DMS79 treated with DMSO at 0.1 percent for 48 hours (cell line): ENCODE data around the gene RAB11FIP3.
"Not testable (repeated sequence)": the region's sequence is repeated elsewhere in the genome, so short reads cannot be mapped to it uniquely, and the experiment has no call there.

ENCODE experiments used
- DNase-seq: peaks from one replicate; lab custom pipeline; 2025; lab: John Stamatoyannopoulos, UW

Gene RAB11FIP3

DNA sequence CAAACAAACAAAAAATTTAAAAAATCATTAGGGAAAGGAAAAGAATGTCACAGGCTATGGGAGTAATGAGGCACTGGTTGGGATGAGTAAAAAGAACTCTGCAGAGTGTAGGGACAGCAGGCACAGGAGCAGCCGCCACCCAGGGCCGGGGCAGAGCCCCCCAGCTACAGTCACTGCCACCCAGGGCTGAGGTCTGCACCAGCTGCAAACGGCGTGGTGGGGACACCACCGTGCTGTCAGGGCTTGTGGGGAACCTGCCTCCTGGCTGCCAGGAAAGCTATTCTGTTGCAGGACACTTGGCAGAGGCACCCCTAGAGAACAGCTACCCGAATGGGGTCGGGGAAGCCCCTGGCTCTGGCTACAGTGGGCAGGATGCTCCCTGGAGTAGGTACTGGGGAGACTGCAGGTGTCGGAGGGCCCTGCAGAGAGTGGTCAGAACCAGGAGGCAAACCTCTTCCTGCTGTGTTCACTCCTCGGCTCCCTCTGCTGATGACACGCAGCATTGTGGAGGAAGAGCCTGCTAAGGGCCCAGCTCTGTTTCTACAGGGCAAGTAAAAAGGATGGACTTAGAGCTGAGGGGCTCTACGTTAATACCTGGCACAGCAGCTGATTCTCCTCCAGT lies 69.8 kb downstream of the RAB11FIP3 start:
- DNase-seq = no peak

DNA sequence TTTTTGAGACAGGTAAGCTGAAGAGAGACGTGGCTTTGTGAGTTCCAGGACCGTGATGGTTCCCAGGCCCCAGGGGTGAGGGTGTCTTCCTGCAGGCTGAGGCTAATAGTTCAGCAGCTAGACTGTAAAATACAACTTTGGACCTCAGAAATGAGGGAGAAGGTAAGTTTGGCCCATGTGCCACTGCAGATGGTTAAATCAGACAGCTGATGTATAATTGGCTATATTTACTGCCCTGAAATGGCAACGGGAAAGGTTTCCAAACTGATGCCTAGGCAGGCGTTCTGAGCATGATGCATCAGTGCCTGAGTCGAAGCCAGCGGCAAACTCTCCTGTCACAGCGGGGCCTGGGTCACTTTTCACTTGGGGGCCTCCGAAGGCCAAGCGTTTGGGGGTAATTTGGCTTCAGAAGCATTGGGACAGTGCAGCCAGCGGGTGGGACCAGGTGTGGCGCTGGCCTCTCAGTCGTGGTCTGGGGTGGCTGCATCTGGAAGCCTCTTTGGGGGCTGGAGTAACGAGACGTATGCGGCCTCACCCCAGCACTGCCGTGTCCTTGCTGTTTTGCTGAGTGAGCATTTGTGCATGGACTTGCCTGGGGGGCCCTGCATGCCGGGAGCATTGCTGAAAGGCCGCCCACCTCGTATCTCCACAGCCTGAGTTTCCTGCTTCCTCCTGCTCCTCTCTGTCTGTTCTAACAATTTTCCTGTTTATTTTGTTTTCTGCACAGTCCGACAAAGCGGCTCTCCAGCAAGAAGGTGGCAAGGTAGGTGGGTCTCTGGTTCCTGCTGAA lies 70.8 kb downstream of the RAB11FIP3 start:
- no peak for DNase-seq

DNA sequence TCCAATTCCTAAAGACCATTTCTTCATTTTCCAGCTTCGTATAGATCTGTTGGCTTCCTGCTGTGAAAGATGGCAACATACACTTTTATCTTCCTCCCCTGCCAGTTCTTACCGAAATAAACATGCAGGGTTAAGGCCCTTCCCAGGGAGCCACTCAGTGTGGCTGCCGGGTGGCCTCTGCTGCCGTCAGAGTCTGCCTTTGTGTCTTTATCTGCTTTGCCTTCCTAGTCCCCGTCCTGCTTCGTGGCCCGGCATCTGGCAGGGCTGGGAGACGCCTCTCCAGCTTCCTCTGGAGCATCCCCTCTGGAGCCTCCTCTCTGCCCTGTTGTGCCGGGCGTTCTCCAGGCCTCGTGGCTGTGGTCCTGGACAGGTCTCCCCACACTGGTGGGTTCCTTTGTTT lies 71.8 kb downstream of the RAB11FIP3 start:
- no peak for DNase-seq

DNA sequence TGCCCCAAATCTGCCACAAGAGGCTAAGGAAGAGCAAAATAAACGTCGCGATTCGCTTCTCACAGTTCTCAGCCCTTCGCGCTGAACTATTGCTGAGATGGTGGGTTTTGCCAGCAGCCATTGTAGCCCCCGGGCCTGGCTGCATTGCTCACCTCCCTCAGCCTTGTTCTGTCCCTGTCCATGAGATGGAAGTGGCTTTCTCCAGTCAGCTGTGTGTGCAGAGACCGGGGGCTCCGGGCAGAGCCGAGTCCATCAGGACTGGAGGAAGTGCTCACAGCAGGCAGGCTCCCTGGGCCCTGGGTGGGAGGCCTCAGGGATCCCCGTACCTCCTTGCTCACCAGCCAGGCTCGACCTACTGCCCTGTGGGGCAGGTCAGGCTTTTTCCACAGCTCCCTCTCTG lies 74.5 kb downstream of the RAB11FIP3 start:
- DNase-seq = no peak

DNA sequence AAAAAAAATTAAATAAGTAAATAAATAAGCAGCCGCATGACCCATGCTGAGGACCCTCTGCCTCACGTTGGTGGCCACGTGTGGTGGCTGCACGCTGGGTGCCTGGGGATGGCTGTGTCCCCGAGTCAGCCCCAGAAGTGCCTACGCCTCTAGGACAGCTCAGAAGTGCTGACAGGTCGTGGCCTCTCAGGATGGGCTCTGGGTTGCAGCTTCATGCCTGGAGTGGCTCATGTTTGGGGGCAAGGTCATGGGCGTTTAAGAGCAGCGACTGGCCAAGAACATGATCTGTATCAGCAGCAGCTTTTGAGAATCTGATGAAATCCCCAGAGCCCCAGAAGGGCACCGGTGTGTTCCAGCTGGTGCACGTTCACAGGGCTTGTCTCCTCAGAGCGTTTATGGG lies 75.3 kb downstream of the RAB11FIP3 start:
- DNase-seq = no peak

DNA sequence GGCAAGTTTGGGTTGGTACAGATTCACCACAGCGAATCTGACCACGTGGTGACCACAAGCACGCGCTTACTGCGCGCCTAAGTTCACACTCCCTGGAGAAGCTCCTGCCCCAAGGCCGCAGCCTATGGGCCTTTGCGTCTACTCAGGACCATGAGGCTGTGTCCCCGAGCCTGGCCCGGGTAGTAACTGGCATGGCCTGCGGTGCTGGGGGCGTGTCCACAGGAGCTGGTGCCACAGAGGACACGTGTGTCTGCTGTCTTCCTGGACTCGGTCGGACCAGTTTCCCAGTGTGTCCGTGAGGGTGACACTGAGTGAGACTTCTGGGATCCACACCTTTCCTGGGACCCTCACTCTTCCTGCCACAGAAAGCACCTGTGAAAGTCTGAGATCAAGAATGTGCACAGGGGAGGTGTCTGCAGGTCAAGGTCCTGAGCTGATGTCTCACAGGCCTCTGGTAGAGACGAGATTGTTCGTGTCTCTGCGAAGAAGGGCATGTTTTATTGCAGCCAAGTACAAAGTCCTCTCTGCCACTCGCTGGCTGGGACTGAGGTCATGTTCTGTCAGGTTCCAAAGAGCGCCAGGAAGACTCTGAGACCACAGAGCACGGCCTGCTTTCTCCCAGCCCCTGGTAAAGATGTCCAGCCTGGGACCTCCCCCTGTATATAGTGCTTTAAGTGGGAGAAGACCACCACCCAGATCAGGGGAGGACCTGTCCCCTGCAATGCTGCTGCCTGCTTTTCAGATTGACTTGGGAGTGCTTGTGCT lies 76.9 kb downstream of the RAB11FIP3 start:
- no peak for DNase-seq

DNA sequence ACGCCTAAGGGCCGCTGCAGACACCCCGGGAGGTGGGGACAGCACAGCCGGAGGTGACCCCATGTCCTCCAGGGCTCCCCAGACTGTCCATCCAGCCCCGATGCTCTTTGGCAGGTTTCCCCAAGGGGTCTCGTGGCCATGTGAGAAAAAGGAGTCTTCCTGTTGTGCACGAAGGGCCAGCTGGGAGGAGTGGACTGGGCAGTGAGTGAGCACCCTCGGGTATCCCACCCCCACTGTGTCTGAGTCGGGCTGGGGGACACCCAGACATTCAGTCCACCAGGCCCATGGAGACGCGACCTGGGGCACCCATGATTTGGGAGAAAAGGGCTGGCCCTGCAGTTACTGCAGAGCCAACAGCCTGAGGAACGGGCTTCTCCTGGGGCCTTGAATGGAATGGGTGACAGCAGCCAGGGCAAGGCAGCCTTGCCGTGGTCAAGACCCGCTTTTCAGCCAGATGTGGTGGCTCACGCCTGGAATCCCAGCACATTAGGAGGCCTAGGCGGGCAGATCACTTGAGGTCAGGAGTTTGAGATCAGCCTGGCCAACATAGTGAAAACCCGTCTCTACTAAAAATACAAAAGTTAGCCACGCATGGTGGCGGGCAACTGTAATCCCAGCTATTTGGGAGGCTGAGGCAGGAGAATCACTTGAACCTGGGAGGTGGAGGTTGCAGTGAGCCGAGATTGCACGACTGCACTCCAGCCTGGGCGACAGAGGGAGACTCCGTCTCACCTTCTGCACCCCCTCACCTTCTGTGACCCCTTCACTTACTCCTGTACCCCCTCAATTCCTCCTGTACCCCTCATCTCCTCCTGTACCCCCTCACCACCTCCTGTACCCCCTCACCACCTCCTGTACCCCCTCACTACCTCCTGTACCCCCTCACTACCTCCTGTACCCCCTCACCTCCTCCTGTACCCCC lies 78.0 kb downstream of the RAB11FIP3 start:
- DNase-seq = no peak

DNA sequence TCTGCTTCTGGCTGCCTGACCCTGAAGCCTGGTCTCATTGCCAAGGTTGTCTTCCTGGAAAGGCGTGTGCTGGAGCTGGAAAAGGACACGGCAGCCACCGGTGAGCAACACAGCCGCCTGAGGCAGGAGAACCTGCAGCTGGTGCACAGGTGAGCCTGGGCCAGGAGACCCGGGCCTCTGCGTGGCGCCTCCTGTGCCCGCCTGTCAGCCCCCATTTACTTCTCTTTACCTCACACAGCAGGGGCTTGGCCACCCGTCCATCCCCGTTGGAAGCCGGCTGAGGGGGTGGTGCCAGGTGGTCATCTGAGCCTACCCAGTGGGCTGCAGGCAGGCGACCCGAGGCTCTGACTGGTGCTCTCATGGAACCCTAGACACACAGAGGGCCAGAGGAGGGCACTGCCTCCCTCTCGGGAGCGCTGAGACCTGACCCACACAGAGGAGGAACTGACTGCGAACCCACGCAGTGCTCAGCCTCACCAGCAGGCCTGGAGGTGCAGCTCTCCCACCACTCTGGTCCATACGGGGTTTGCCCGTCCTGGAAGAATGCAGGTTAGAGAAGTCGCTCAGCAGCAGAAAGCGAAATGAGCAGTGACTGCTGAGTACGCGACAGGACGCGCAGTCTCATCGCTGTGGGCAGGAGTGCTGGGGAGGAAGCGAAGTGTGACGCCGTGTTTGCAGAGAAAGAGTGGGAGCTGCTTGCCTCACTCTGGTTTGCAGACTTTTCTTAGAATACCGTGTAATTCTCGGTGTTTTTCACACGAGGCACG lies 80.2 kb downstream of the RAB11FIP3 start:
- DNase-seq = no peak

GRCh38 chr16:506246-506546 lies 80.7 kb downstream of the RAB11FIP3 start:
- no peak for DNase-seq

DNA sequence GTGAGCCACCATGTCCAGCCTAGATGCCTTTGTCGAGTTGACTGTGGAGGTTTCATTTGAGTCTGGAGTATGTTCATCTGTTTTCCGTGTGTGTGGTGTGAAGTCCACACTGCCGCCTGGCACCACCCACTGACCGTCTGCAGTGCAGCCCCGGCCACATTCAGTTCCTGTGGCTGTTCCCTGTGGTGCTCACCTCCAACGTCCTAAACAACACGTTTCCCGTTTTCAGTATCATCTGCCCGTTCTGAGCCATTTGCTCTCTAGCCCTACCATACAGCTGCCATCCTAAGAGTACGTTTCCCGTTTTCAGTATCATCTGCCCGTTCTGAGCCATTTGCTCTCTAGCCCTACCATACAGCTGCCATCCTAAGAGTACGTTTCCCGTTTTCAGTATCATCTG lies 82.1 kb downstream of the RAB11FIP3 start:
- DNase-seq = not testable (repeated sequence)

- no peak for DNase-seq
Observed at GRCh38 chr16:507996-508395, 82.5 kb downstream of the RAB11FIP3 start.

GRCh38 chr16:508884-509736 lies 83.7 kb downstream of the RAB11FIP3 start:
- DNase-seq = no peak

DNA sequence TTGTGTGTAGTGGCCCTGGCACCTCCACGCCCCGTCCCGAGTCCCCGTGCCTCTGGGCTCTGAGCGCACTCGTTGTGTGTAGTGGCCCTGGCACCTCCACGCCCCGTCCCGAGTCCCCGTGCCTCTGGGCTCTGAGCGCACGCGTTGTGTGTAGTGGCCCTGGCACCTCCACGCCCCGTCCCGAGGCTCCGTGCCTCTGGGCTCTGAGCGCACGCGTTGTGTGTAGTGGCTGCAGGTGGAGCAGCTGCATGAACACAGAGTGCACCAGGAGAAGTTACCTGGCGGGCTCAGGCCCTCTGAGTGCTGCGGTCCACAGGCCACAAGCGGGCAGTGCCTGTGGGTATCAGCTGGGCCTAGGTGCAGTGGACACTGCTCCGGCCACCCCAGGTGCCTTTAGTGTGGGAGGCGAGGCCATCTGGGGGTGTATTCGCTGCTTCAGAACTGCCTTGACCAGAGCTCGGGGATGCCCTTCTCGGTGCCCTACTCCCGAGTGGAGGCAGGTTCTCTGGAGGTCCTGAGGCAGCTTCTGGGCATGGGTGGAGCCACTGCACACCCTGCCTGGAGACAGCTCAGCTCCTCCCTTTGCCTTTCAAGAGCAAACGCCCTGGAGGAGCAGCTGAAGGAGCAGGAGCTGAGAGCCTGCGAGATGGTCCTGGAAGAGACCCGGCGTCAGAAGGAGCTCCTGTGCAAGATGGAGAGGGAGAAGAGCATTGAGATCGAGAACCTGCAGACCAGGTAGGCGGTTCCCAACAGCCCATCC lies 84.8 kb downstream of the RAB11FIP3 start:
- DNase-seq = no peak

GRCh38 chr16:512802-513201 lies 87.4 kb downstream of the RAB11FIP3 start:
- DNase-seq = no peak

- DNase-seq = no peak
Observed at GRCh38 chr16:513950-514349, 88.5 kb downstream of the RAB11FIP3 start.

- DNase-seq = no peak
Observed at GRCh38 chr16:515175-515938, 89.9 kb downstream of the RAB11FIP3 start.

GRCh38 chr16:515939-516226 lies 90.4 kb downstream of the RAB11FIP3 start:
- DNase-seq = no peak

GRCh38 chr16:516301-516700 lies 90.9 kb downstream of the RAB11FIP3 start:
- DNase-seq = no peak

- DNase-seq = no peak
Observed at GRCh38 chr16:518858-519257, 93.4 kb downstream of the RAB11FIP3 start.
